HG03460 (cell line): ENCODE measurements around the gene KCNMA1.

ENCODE experiments used
- ATAC-seq: cut with Tn5 transposase; IDR thresholded peaks from one replicate; pipeline ENCODE4 v1.9.1; 2021; ENCODE audit not compliant: unreplicated experiment

The KCNMA1 gene

DNA sequence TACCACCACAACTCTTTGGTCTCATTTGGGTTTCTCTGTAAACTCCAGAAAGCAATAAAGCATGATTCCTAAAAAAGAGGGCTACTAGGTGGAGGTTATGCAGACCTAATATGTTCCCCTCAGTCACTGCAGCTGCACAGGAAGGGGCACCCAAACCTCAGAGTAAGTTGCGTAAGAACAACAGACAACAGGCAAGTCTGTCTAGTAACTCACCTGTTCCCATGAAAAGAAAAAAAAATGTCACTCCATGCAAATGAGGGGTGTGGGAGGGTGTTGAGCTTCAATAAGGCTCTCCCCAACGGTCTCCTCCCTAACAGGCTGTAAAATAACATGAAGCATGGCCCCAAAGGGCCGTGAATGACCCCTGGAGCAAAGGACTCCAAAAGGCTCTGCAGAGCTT is 461.4 kb downstream of the KCNMA1 start:
- ATAC-seq = no peak

DNA sequence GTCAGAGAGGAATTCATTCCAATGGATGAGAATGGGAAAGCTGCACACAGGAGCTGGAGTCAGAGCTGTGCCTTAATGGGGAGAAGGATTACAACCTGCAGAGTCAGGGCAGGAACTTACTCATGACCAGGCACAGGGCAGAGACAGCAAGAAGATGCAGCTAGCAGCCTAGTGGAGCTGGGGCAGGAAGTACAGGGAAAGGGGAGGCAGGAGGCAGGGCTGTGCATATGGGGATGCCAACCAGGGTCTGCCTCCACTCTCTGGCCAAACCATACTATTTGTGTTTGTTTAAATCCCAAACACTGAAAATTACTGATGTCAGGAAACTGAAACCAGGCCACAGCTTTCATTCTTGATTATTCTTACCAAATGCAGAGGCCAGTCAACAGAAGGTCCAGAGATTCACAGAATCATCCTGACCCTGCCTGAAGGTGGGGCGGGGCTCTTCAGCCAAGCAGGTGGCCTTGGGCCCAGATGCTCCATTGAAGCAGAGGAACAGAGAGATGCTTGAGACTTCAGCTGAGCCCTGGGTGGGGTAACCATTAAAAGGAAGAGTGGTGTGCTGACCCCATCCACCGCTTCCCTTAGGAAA is 461.9 kb downstream of the KCNMA1 start:
- no peak for ATAC-seq

DNA sequence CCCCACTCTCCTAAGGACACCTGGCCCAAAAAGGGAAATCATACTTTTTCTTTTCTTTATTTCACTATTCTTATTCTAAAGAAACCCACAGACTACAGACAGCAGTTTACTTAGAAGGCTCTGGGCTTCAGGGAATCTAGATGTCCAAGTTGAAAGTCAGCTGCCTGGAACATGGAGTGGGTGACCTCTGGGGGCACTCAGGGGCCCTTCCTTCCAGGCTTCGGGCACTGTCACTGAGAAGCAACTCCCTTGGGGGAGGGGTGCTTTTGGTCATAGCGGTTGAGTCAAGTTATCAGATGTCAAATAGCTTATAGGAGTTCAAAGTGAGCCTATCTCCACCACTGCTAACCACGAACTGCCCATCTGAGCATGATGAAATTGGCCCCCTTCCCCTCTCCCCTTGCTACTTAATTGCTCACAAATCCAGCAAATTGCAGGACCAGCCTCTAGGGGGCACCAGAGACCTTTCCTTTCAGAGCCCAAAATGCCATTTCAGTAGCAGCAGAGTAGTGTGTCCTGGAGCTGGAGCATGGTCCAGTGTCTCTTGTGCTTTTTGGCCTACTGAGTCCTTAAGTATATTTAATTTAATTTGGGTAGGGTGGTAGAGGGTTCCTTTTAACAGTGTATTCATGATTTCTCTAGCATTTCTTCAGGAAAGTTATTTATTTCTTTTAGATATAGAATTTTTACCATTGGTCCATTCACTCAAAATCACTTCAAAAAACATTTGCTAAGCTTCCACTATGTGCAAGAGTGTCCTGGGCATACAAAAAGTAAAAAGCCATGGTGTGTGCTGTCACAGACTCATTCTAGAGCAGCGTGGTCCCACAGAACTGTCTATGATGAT is 463.8 kb downstream of the KCNMA1 start:
- no peak for ATAC-seq

GRCh38 chr10:77172086-77172485 is 465.5 kb downstream of the KCNMA1 start:
- ATAC-seq = no peak

GRCh38 chr10:77168861-77169260 is 468.7 kb downstream of the KCNMA1 start:
- ATAC-seq = no peak

- ATAC-seq = no peak
Observed at GRCh38 chr10:77168161-77168560, 469.4 kb downstream of the KCNMA1 start.

- ATAC-seq = no peak
Observed at GRCh38 chr10:77165445-77166208, 472.0 kb downstream of the KCNMA1 start.

DNA sequence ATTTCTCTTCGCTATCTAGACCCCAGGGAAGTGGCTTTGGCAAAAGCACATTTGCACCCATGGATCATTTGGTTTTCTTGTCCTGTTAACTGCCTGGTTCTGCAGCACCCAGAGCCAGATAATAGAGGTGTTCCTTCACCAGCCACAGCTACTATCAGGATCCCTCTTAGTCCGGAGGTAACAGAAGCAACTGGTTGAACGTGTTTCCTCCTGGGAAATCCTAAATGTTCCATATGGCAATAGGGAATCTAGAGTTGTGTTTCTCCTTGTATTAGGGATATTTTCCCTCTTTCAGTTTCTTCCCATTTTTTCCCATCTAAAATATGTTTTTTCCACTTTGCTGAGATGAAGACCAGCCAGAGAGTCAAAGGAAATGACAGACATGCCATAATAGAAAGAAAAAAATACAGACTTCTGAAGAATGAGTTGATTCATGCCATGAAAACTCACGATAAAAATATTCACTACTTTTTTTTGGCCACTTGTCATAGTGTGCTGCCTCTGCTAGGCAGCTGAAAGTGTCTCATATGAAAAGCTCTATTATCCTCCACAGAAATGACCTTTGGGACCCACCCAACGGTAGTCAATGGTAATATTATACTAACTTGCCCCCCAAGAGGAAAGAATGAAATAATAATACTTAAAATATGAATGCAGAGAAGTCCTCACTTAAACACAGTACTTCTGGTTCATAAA is 472.8 kb downstream of the KCNMA1 start:
- ATAC-seq = no peak

DNA sequence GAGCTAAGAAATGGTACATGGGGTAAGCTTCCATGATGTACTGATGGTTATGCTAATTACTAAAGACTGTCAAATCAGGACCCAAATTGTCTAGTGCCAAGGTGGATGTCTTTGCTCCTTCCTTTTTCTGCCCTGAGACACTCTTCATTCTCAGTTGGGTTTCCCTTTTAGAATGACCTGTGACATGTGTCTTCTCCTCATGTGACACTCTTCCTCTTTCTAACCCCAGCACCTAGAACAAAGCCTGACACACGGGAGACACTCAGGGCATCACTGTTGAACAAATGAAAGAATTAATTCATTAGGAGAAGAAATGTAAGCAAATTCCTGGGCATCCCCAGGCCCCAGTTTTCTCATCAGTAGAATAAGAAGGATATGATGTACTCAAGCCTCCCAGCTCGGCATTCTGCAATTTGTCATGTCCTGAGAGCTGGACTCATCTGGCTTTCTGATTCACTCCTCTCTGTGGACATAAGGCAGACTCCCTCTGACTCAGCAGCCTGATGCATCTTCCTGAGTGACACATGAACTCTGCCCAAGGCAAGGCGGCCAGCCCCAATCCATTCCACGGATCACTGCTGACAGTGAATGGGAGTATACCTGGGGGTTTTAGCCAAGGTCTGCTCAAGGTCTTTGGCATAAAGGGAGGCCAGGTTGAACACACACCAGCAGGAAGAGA is 473.8 kb downstream of the KCNMA1 start:
- ATAC-seq = no peak

- no peak for ATAC-seq
Observed at GRCh38 chr10:77162697-77163096, 474.9 kb downstream of the KCNMA1 start.

DNA sequence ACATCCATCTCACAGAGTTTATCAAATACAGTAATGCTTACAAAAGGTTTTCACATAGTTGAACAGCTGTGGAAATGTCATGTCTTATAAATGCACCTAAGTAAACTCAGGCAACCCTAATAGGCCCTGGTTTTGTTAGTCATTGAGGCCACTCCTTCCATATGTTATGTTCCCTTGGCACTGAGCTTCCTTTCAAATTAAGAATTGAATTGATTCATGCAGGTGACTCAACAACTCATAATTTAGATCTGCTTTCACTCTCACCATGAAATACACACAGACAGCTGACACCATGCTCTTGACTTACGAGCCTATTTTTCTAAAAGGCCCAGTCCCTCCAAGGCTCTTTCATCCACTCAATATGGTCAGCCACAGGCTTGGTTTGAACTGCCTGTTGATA is 476.9 kb downstream of the KCNMA1 start:
- ATAC-seq = no peak

GRCh38 chr10:77159538-77160110 is 478.0 kb downstream of the KCNMA1 start:
- ATAC-seq = no peak

- ATAC-seq = no peak
Observed at GRCh38 chr10:77158666-77159065, 478.9 kb downstream of the KCNMA1 start.

DNA sequence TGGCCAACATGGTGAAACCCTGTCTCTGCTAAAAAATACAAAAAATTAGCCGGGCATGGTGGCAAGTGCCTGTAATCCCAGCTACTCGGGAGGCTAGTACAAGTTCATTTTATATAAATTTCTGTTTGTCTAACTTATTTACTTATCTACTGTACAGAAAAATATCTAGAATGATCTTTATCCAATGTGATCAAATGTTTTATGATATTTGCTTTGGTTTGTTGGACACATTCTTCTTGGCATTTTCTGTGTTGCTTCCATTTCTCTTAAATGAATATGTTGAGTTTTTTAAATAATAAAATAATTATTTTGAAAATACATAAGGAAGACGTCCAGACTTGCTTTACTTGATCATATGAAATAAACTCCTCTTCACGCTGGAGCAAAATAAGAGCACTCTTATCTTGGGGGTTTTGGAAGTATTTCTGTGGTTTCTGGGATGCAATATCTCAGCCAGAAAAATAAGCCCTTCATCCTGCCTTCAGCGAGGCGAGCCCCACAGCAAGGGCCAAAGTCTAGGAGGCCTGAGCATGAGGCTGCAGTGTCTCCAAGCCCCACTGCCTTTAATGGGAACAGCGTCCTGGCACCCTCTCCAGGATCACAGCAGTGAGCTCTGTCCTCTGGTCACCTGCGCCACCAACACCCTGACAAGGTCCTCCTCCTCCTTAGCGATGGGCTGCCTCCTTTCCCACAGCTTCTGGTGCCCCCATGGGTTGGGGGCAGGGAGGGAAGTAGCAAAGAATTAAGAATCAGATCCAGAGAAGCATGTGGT is 480.2 kb downstream of the KCNMA1 start:
- no peak for ATAC-seq

DNA sequence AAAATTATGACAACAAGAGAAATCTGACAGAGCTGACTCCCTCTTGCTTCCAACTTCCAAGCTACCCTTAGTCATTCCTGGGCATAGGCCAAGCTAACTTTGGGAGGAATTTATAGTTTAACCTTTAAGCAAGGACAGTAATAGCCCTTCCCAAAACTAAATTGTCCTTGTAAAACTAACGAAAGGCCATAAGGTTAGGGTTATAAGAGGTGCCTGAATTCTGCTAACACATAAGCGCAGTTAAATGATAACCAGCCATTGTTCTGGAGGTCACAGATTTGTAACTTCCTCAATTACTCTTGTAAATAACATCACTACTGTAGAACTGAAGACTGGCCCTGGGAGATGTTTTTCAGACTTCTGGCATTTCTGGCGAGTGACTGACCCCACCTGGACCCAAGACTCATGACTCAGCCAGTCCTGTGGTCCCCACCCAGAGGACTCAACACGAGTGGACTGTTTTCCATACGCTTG is 481.2 kb downstream of the KCNMA1 start:
- ATAC-seq = no peak

- ATAC-seq = no peak
Observed at GRCh38 chr10:77152256-77152655, 485.4 kb downstream of the KCNMA1 start.

DNA sequence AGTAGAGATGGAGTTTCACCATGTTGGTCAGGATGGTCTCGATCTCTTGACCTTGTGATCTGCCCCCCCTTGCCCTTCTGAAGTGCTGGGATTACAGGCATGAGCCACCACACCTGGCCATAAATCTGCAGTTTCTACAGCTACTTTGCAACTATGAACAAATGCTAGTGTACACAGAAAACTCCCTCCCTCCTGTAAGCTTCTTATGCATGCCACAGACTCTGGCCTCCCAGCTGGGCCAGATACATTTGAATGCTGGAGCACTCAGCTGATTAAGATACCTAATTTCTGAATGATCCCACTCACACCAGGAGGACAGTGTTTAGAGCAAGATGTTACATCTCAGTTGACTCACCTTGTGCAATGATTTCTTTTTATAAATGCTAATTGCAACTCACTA is 486.2 kb downstream of the KCNMA1 start:
- no peak for ATAC-seq

DNA sequence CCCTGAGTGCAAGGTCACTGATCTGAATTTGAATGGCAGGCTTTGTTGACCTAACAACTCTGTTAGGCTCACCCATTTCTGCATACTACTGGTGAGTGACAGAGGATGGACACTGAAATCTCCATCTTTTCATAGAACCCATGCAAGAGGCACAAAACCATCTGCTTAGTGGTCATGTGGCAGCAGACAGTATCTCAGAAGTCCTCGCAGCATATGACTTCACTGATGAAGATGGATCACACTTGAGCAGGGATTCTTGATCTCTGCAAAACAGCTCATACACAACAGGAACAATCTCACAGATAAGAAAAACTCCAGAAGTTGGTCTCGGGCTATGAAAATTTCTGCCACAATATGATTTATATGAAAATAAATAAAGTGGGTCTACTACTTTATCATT is 487.9 kb downstream of the KCNMA1 start:
- ATAC-seq = no peak

- no peak for ATAC-seq
Observed at GRCh38 chr10:77149001-77149400, 488.6 kb downstream of the KCNMA1 start.

- ATAC-seq = no peak
Observed at GRCh38 chr10:77147871-77148270, 489.7 kb downstream of the KCNMA1 start.
